A549 (cell line): ENCODE results near the gene B4GALT6. TPM values are rescaled to one million over a fixed set of nuclear protein-coding genes. Genes with fewer than 3 reads are reported as not detected.

Experiments used
- ATAC-seq, 2 experiments: fragments of 200-7000 bp in 1 of 2; fragments of >200 bp in 1 of 2; cut with Nextera tagmentation in 1 of 2; cut with Tn5 transposase in 1 of 2; 3 replicates each; pipeline versions ENCODE4 v1.8.0 to v1.9.1; 2018 to 2020; ENCODE audit warnings: mild to moderate bottlenecking in 1 of 2, moderate library complexity in 1 of 2
- CTCF ChIA-PET: fragments of 300-600 bp; sonication (Branson Sonifier 250); formaldehyde crosslinking; extraction: SDS; loops from one replicate; lab custom pipeline; 2021; ENCODE audit warnings: antibody characterized with exemption, inconsistent platforms; lab: Yijun Ruan, JAX
- POLR2A ChIA-PET: fragments of 350-600 bp; formaldehyde crosslinking; extraction: SDS; loops from one replicate; lab custom pipeline; 2021; ENCODE audit warnings: antibody characterized with exemption, inconsistent platforms; lab: Yijun Ruan, JAX
- DNase-seq, 2 experiments: peaks; one replicate each; pipeline versions ENCODE4 v3.0.0 to v3.0.0-alpha.2; 2011 to 2016; ENCODE audit warnings: low read depth in 1 of 2, low spot score in 1 of 2
- FAIRE-seq: peaks from 2 replicates; lab custom pipeline; 2011; peaks lifted over from hg19 to GRCh38; lab: Jason Lieb, UNC
- H3K27ac ChIP-seq, 2 experiments: fragments of >200 bp; sonication (Bioruptor Twin); formaldehyde crosslinking; 3 replicates each; pipeline ENCODE4 v1.5.1; 2016 to 2017
- H3K4me1 ChIP-seq: fragments of >200 bp; sonication (Bioruptor Twin); formaldehyde crosslinking; 3 replicates; pipeline ENCODE4 v1.6.1; 2016
- H3K4me2 ChIP-seq: fragments of >200 bp; sonication (Bioruptor Twin); formaldehyde crosslinking; 3 replicates; pipeline ENCODE4 v1.6.1; 2016
- H3K4me3 ChIP-seq: fragments of >200 bp; sonication (Bioruptor Twin); formaldehyde crosslinking; 3 replicates; pipeline ENCODE4 v1.5.1; 2016
- H3K9me3 ChIP-seq: fragments of >200 bp; sonication (Bioruptor Twin); formaldehyde crosslinking; 3 replicates; pipeline ENCODE4 v1.6.1; 2016
- BCL3 ChIP-seq: fragments of >200 bp; sonication (Bioruptor Twin); formaldehyde crosslinking; IDR thresholded peaks from 3 replicates; pipeline ENCODE4 v1.6.1; 2016
- CBX8 ChIP-seq: fragments of 200-600 bp; sonication (generic); IDR thresholded peaks from 2 replicates; pipeline ENCODE4 v1.6.1; 2016
- ELK1 ChIP-seq: fragments of 150-350 bp; IDR thresholded peaks from 2 replicates; pipeline ENCODE4 v1.6.1; 2014; ENCODE audit warnings: low read depth, mild to moderate bottlenecking, low read length
- FOSB ChIP-seq: fragments of 250-450 bp; sonication (Bioruptor Pico); IDR thresholded peaks from 2 replicates; pipeline ENCODE4 v1.5.0; 2020; ENCODE audit warnings: mild to moderate bottlenecking, moderate library complexity
- FOXS1 ChIP-seq: fragments of 250-450 bp; sonication (Bioruptor Pico); IDR thresholded peaks from 2 replicates; pipeline ENCODE4 v1.5.0; 2020; ENCODE audit warnings: mild to moderate bottlenecking, moderate library complexity
- HOXB5 ChIP-seq: fragments of 250-450 bp; sonication (Bioruptor Pico); IDR thresholded peaks from 2 replicates; pipeline ENCODE4 v1.5.0; 2020; ENCODE audit warnings: mild to moderate bottlenecking, moderate library complexity
- JUN ChIP-seq, 2 experiments: fragments of >200 bp; sonication (Bioruptor Twin); formaldehyde crosslinking; IDR thresholded peaks; 2 replicates in 1 of 2; 3 replicates in 1 of 2; pipeline ENCODE4 v1.6.1; 2016 to 2017
- MAX ChIP-seq: IDR thresholded peaks from 2 replicates; pipeline ENCODE4 v1.6.1; 2012
- MAZ ChIP-seq: fragments of 150-350 bp; IDR thresholded peaks from 2 replicates; pipeline ENCODE4 v1.6.1; 2014; ENCODE audit warnings: antibody characterized with exemption, low read depth, low read length, borderline replicate concordance
- NFE2L2 ChIP-seq: fragments of 150-350 bp; conservative IDR thresholded peaks from 2 replicates; pipeline ENCODE4 v1.6.1; 2014; ENCODE audit warnings: low read length
- POLR2A ChIP-seq: IDR thresholded peaks from 2 replicates; pipeline ENCODE4 v1.6.1; 2012; ENCODE audit warnings: mild to moderate bottlenecking, low read length
- RAD21 ChIP-seq, 2 experiments: fragments of >200 bp in 1 of 2; sonication (Bioruptor Twin) in 1 of 2; formaldehyde crosslinking in 1 of 2; IDR thresholded peaks in 1 of 2; conservative IDR thresholded peaks in 1 of 2; 2 replicates in 1 of 2; 3 replicates in 1 of 2; pipeline ENCODE4 v1.6.1; 2012 to 2018; ENCODE audit warnings: inconsistent platforms in 1 of 2
- RARB ChIP-seq: fragments of 250-450 bp; sonication (Bioruptor Pico); IDR thresholded peaks from 2 replicates; pipeline ENCODE4 v1.8.0; 2021; ENCODE audit warnings: mild to moderate bottlenecking, moderate library complexity
- RCOR1 ChIP-seq: fragments of 150-350 bp; IDR thresholded peaks from 2 replicates; pipeline ENCODE4 v1.6.1; 2014; ENCODE audit warnings: antibody characterized with exemption, low read length, low read depth
- REST ChIP-seq: fragments of 200-600 bp; sonication (generic); IDR thresholded peaks from 2 replicates; pipeline ENCODE4 v1.6.1; 2016; ENCODE audit warnings: antibody characterized with exemption, mild to moderate bottlenecking, moderate library complexity
- RNF2 ChIP-seq: fragments of 200-600 bp; sonication (generic); IDR thresholded peaks from 2 replicates; pipeline ENCODE4 v1.6.1; 2016; ENCODE audit warnings: low read depth, mild to moderate bottlenecking, antibody characterized with exemption, moderate library complexity, borderline replicate concordance
- SMC3 ChIP-seq: fragments of >200 bp; sonication (Bioruptor Twin); formaldehyde crosslinking; IDR thresholded peaks from 3 replicates; pipeline ENCODE4 v1.6.1; 2018; ENCODE audit warnings: inconsistent platforms
- TFCP2L1 ChIP-seq: fragments of 250-450 bp; sonication (Bioruptor Pico); IDR thresholded peaks from 2 replicates; pipeline ENCODE4 v1.5.0; 2021; ENCODE audit warnings: mild to moderate bottlenecking
- TP53 ChIP-seq: fragments of 250-450 bp; sonication (Bioruptor Pico); IDR thresholded peaks from 2 replicates; pipeline ENCODE4 v1.5.0; 2021; ENCODE audit warnings: mild to moderate bottlenecking, moderate library complexity
- USF2 ChIP-seq: fragments of 450-650 bp; IDR thresholded peaks from 2 replicates; pipeline ENCODE4 v1.6.1; 2014; ENCODE audit warnings: antibody characterized with exemption
- ZC3H11A ChIP-seq: fragments of 450-650 bp; IDR thresholded peaks from 2 replicates; pipeline ENCODE4 v1.6.1; 2014; ENCODE audit warnings: antibody characterized with exemption, mild to moderate bottlenecking
- WGBS: methylation state at CpG from one replicate; pipeline ENCODE4 v1.1.6; 2017; ENCODE audit errors: missing lambda C conversion rate; 5-methylcytosine and 5-hydroxymethylcytosine counted together
- polyA plus RNA-seq, 4 experiments: library from polyadenylated mRNA; depleted of rRNA in 3 of 4; stranded (reverse); fragments of >200 nt; fragmentation: RNase III in 1 of 4; extraction: RNeasy Plus Mini Kit Qiagen cat#74134 plus additional on column Dnase treatment in 1 of 4; gene quantifications; 2 replicates in 3 of 4; 3 replicates in 1 of 4; pipeline ENCODE4 v1.2.3, GENCODE V29; 2011 to 2017

B4GALT6 gene
- polyA plus RNA-seq, 2 of the 4 experiments (the other 2 are of a cell fraction) = 7.1 to 12.8 TPM

- TF ChIP-seq NFE2L2 (no peak), BCL3 (no peak), ELK1 (no peak), ZC3H11A (no peak)
Observed at GRCh38 chr18:31683106-31683505, 1.3 kb downstream of the B4GALT6 start (continued).

GRCh38 chr18:31680831-31681568 is 3.4 kb downstream of the B4GALT6 start:
- Histone ChIP-seq H3K4me1 (peaks cover 35% of the 10 kb centered on the region), H3K27ac (peak overlapping the region in 1 of 2 experiments; percentile 84; a peak in 2 of 6 replicates), H3K4me2 (no peak overlapping the region), H3K9me3 (no peaks in the 10 kb centered on the region), H3K4me3 (no peak overlapping the region)
- ATAC-seq (0 out of 6 replicates have a peak, but pooled peaks of 1 of the 2 experiments have one; percentile 34), DNase-seq (peak; percentile 19 to 37), FAIRE-seq (no peak)
- ChIA-PET CTCF (interaction anchor here (1.7 kb wide), 1 partner anchor 20 kb away, joined by 4 read pairs; no protein-coding TSS in a partner anchor), POLR2A (no interaction called here)
- WGBS = 73% methylated on average over 2 of the region's 2 CpGs
- TF ChIP-seq FOXS1 (CRISPR knock-in tag) = no peak
- no peak for TF ChIP-seq JUN (IDR thresholded peaks at IDR 0.05)
- no peak for TF ChIP-seq RCOR1
- no peak for TF ChIP-seq RAD21 (conservative IDR thresholded peaks at IDR 0.05 in 1 of 2, IDR thresholded peaks at IDR 0.05 in 1 of 2)
- no peak for TF ChIP-seq SMC3

GRCh38 chr18:31680433-31680811 is 4.0 kb downstream of the B4GALT6 start:
- H3K27ac ChIP-seq = peak overlapping the region in 1 of 2 experiments; percentile 84; a peak in 4 of 6 replicates
- CTCF ChIA-PET = interaction anchor here (1.7 kb wide), 1 partner anchor 19 kb away, joined by 4 read pairs; no protein-coding TSS in a partner anchor
- FAIRE-seq (no peak), ATAC-seq (no peak)
- no peaks in the 10 kb centered on the region for H3K9me3 ChIP-seq
- POLR2A ChIA-PET = no interaction called here
- no peak overlapping the region for H3K4me3 ChIP-seq
- H3K4me1 ChIP-seq = peaks cover 33% of the 10 kb centered on the region
- no peak for TF ChIP-seq HOXB5
- TF ChIP-seq REST = no peak
- TF ChIP-seq POLR2A = no peak
- TF ChIP-seq RCOR1 = no peak
- TF ChIP-seq ZC3H11A = no peak
- TF ChIP-seq CBX8 = no peak
- TF ChIP-seq RARB (CRISPR knock-in tag) = no peak
- no peak for TF ChIP-seq USF2
- TF ChIP-seq MAX = no peak
- TF ChIP-seq FOSB (CRISPR knock-in tag) = no peak
- no peak for TF ChIP-seq TFCP2L1 (CRISPR knock-in tag)
- TF ChIP-seq RNF2 = no peak
- TF ChIP-seq MAZ = no peak
- no peak for TF ChIP-seq TP53 (CRISPR knock-in tag)
- TF ChIP-seq, all 56 proteins: peak for 0
- DNase-seq = no peak
- H3K4me2 ChIP-seq = no peak overlapping the region; the same call in 2 of the 3 replicates
- WGBS = no CpG with 5 or more reads among the region's 1 CpG
